H1 (cell line): ENCODE data around the gene BAIAP2.

Experiments used
- CTCF ChIP-seq, 3 experiments: IDR thresholded peaks; 1 replicate in 2 of 3; 2 replicates in 1 of 3; pipeline versions ENCODE4 v1.5.1 to v1.6.1; 2011; ENCODE audit warnings: low read length in 3 of 3, mild to moderate bottlenecking in 3 of 3, inconsistent platforms in 2 of 3, low read depth in 1 of 3, moderate library complexity in 1 of 3; ENCODE audit not compliant: insufficient read depth in 1 of 3; ENCODE audit errors: control extremely low read depth in 1 of 3
- MAX ChIP-seq: IDR thresholded peaks from 2 replicates; pipeline ENCODE4 v1.6.1; 2012; ENCODE audit warnings: inconsistent platforms
- SP1 ChIP-seq: IDR thresholded peaks from 2 replicates; pipeline ENCODE4 v1.6.1; 2011; ENCODE audit warnings: low read depth, low read length

- TF ChIP-seq CTCF (IDR thresholded peaks at IDR 0.05; ENCODE audit: control extremely low read depth in 1 of 3, insufficient read depth in 1 of 3, low read depth in 1 of 3, low read length in 3 of 3) (no peak), MAX (no peak), SP1 (no peak)
Observed at GRCh38 chr17:81000631-81001357, 34.2 kb upstream of the BAIAP2 start.
